B cell (primary cell): ENCODE data around the gene F8. TPM values are rescaled to one million over a fixed set of nuclear protein-coding genes. Genes with fewer than 3 reads are reported as not detected.

Source experiments
- ATAC-seq: fragments of 200-7000 bp; cut with Tn5 transposase; one replicate; pipeline ENCODE4 v1.10.0; 2021; ENCODE audit warnings: low read depth, mild to moderate bottlenecking, moderate number of reproducible peaks, moderate library complexity
- CTCF ChIA-PET: fragments of 350-600 bp; sonication (Branson Sonifier 250); formaldehyde crosslinking; loops from one replicate; lab custom pipeline; 2021; ENCODE audit warnings: antibody characterized with exemption, inconsistent platforms; lab: Charles Lee
- POLR2A ChIA-PET: fragments of 350-600 bp; sonication (Branson Sonifier 250); formaldehyde crosslinking; loops from one replicate; lab custom pipeline; 2021; ENCODE audit warnings: antibody characterized with exemption; lab: Charles Lee
- DNase-seq: peaks from one replicate; pipeline ENCODE4 v3.0.0; 2013
- H2AFZ ChIP-seq: 2 replicates; pipeline ENCODE4 v1.6.1; 2012; ENCODE audit warnings: mild to moderate bottlenecking, low read depth, low read length; ENCODE audit not compliant: insufficient read depth, poor library complexity, severe bottlenecking
- H3K27ac ChIP-seq, 2 donors: 1 replicate in 1 of 2; 2 replicates in 1 of 2; pipeline ENCODE4 v1.5.1; 2012 to 2013; ENCODE audit warnings: low read length in 2 of 2, mild to moderate bottlenecking in 2 of 2, moderate library complexity in 1 of 2
- H3K27me3 ChIP-seq, 4 experiments: fragments of 200-600 bp in 1 of 4; sonication (generic) in 1 of 4; replicated peaks in 1 of 4; 1 replicate in 2 of 4; 2 replicates in 2 of 4; pipeline versions ENCODE4 v1.6.1 to v1.7.0; 2013 to 2016; ENCODE audit warnings: low read length in 3 of 4, mild to moderate bottlenecking in 2 of 4, mixed read lengths in 1 of 4, moderate library complexity in 1 of 4; ENCODE audit not compliant: insufficient read depth in 4 of 4, control insufficient read depth in 3 of 4; ENCODE audit errors: control extremely low read depth in 1 of 4
- H3K36me3 ChIP-seq, 2 experiments: replicated peaks in 1 of 2; 1 replicate in 1 of 2; 2 replicates in 1 of 2; pipeline versions ENCODE4 v1.6.1 to v1.7.1; 2013; ENCODE audit warnings: low read length in 1 of 2; ENCODE audit not compliant: insufficient read depth in 2 of 2, control insufficient read depth in 1 of 2; ENCODE audit errors: control extremely low read depth in 1 of 2, extremely low read depth in 1 of 2
- H3K4me1 ChIP-seq, 2 donors: fragments of 200-600 bp in 1 of 2; sonication (generic) in 1 of 2; 1 replicate in 1 of 2; 2 replicates in 1 of 2; pipeline versions ENCODE4 v1.5.1 to v1.6.1; 2013 to 2017; ENCODE audit warnings: low read length in 2 of 2; ENCODE audit not compliant: control insufficient read depth in 2 of 2, insufficient read depth in 2 of 2
- H3K4me2 ChIP-seq: replicated peaks from 2 replicates; pipeline ENCODE3; 2012; ENCODE audit warnings: mild to moderate bottlenecking, low read depth, low read length; ENCODE audit not compliant: poor library complexity, severe bottlenecking
- H3K4me3 ChIP-seq, 5 experiments: fragments of 200-600 bp in 1 of 5; sonication (generic) in 1 of 5; 1 replicate in 3 of 5; 2 replicates in 2 of 5; pipeline versions ENCODE4 v1.5.1 to v1.7.0; 2011 to 2016; ENCODE audit warnings: low read length in 4 of 5, mild to moderate bottlenecking in 4 of 5, low read depth in 2 of 5, control low read depth in 1 of 5, moderate library complexity in 1 of 5; ENCODE audit not compliant: insufficient read depth in 1 of 5; ENCODE audit errors: control extremely low read depth in 1 of 5, extremely low read depth in 1 of 5
- H3K79me2 ChIP-seq: fragments of 200-600 bp; sonication (generic); one replicate; pipeline ENCODE4 v1.6.0; 2016; ENCODE audit warnings: low read length; ENCODE audit not compliant: control insufficient read depth, insufficient read depth
- H3K9ac ChIP-seq: fragments of 200-600 bp; sonication (generic); 2 replicates; pipeline ENCODE4 v1.6.1; 2017; ENCODE audit warnings: mild to moderate bottlenecking, low read length, moderate library complexity
- H3K9me3 ChIP-seq, 3 donors: one replicate each; pipeline versions ENCODE4 v1.6.1 to v1.7.1; 2013; ENCODE audit warnings: low read length in 2 of 3; ENCODE audit not compliant: control insufficient read depth in 2 of 3, insufficient read depth in 1 of 3; ENCODE audit errors: control extremely low read depth in 1 of 3
- H4K20me1 ChIP-seq: 2 replicates; pipeline ENCODE4 v1.6.0; 2012; ENCODE audit warnings: mild to moderate bottlenecking, low read length; ENCODE audit not compliant: insufficient read depth, control insufficient read depth, poor library complexity, severe bottlenecking
- H3K27ac Mint-ChIP-seq: one replicate; pipeline ENCODE4 v1.8.0; 2021; ENCODE audit warnings: mixed read lengths
- H3K27me3 Mint-ChIP-seq: one replicate; pipeline ENCODE4 v1.8.0; 2021; ENCODE audit warnings: mixed read lengths
- H3K4me1 Mint-ChIP-seq: one replicate; pipeline ENCODE4 v1.8.0; 2021; ENCODE audit warnings: mixed read lengths
- H3K4me3 Mint-ChIP-seq: one replicate; pipeline ENCODE4 v1.8.0; 2021; ENCODE audit warnings: mixed read lengths
- H3K9me3 Mint-ChIP-seq: one replicate; pipeline ENCODE4 v1.8.0; 2022; ENCODE audit warnings: mixed read lengths; ENCODE audit not compliant: insufficient read depth
- CTCF ChIP-seq: fragments of 200-600 bp; IDR thresholded peaks from one replicate; pipeline ENCODE4 v1.8.0; 2022; ENCODE audit warnings: antibody characterized with exemption, mild to moderate bottlenecking
- EZH2 ChIP-seq: IDR thresholded peaks from 2 replicates; pipeline ENCODE4 v1.6.1; 2012; ENCODE audit warnings: borderline replicate concordance, low read depth, mild to moderate bottlenecking, moderate library complexity, low read length; ENCODE audit not compliant: insufficient read depth, poor library complexity, severe bottlenecking
- WGBS: methylation state at CpG from one replicate; pipeline ENCODE4 v1.1.5; 2013; ENCODE audit warnings: missing lambda C conversion rate; ENCODE audit not compliant: insufficient coverage; 5-methylcytosine and 5-hydroxymethylcytosine counted together
- intact Hi-C: fragments of 100-400 bp; cut with micrococcal nuclease; formaldehyde crosslinking; loops from one replicate; pipeline ENCODE4 v1.10.0; 2022
- polyA plus RNA-seq: library from polyadenylated mRNA; depleted of rRNA; stranded (reverse); fragments of >200 nt; gene quantifications from 2 replicates; pipeline ENCODE4 v1.2.3, GENCODE V29; 2012
- total RNA-seq, 2 donors: library from RNA; stranded (reverse); fragments of 120-200 nt in 1 of 2; gene quantifications; 1 replicate in 1 of 2; 2 replicates in 1 of 2; pipeline versions ENCODE4 v1.2.3 to v1.2.4, GENCODE V29; 2013 to 2022

F8 gene
- total and polyA plus RNA-seq, 2 donors (not counting 1 experiment from before 2014, with no cell fraction given) = 0.86 to 1.4 TPM

DNA sequence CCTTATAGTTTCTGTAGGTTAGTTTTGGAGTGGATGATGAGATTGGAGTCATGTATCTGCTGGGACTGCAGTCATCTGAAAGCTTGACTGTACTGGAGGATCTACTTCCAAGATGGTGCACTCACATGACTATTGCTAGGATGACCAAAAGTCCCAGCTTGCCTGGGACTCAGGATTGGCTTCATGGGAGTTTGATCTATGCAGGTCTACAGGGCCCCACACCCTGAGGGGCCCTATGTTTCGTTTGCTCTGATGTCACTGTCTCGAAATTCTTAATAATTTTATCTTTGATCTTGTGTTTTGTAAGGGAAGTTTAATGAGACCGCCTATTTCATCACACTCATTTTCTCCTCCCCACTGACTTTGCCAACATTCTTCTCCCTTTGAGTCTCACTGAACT, 188.0 kb downstream of the F8 start, which contains the start of gene SMIM9:
TSS of gene SMIM9 (minus strand) at position 101 of the 400 bp plus-strand sequence. CDS start 3,806 bp downstream, outside the sequence.
- ChIA-PET CTCF (interaction anchor here (0.9 kb wide), 1 partner anchor 17 kb away, joined by 4 read pairs; no protein-coding TSS in a partner anchor), POLR2A (no interaction called here)
- no peak within 1 kb of the TSS for H3K4me3 Mint-ChIP-seq
- Histone ChIP-seq H3K4me2 (no peak within 1 kb of the TSS), H3K4me3 (no peak within 1 kb of the TSS), H3K27ac (no peak within 1 kb of the TSS), H3K4me1 (peaks cover 0 to under 1% of the 10 kb centered on the region in 2 donors), H3K36me3 (no peaks in the 10 kb centered on the region), H4K20me1 (no peaks in the 10 kb centered on the region), H3K27me3 (no peaks in the 10 kb centered on the region), H3K9ac (no peak within 1 kb of the TSS), H3K79me2 (no peaks in the 10 kb centered on the region), H2AFZ (no peak within 1 kb of the TSS), H3K9me3 (no peaks in the 10 kb centered on the region)
- no peaks in the 10 kb centered on the region for H3K27me3 Mint-ChIP-seq
- intact Hi-C loops = no loop called here
- peaks cover 5% of the 10 kb centered on the region for H3K4me1 Mint-ChIP-seq
- H3K9me3 Mint-ChIP-seq = no peaks in the 10 kb centered on the region
- no CpG with 5 or more reads among the region's 3 CpGs for WGBS
- ATAC-seq (no peak), DNase-seq (no peak)
- no peak within 1 kb of the TSS for H3K27ac Mint-ChIP-seq
- TF ChIP-seq EZH2 (no peak), CTCF (no peak)

- H3K4me1 Mint-ChIP-seq = peaks cover 12% of the 10 kb centered on the region
- H3K4me3 Mint-ChIP-seq = no peak overlapping the region
- no peaks in the 10 kb centered on the region for H3K9me3 Mint-ChIP-seq
- H3K4me3 ChIP-seq = no peak overlapping the region
- H3K27me3 ChIP-seq = no peaks in the 10 kb centered on the region
- TF ChIP-seq EZH2 (no peak), CTCF (no peak)
- ATAC-seq (no peak), DNase-seq (no peak)
- H3K27ac ChIP-seq = no peak overlapping the region
- no peaks in the 10 kb centered on the region for H4K20me1 ChIP-seq
- CTCF ChIA-PET = interaction anchor here (0.9 to 1.3 kb wide), 2 partner anchors 16 to 86 kb away, joined by 4 to 6 read pairs; no protein-coding TSS in a partner anchor
- no peak overlapping the region for H2AFZ ChIP-seq
- WGBS = no CpG with 5 or more reads among the region's 3 CpGs
- no peak overlapping the region for H3K27ac Mint-ChIP-seq
- H3K36me3 ChIP-seq = no peaks in the 10 kb centered on the region
- no peak overlapping the region for H3K4me2 ChIP-seq
- no peaks in the 10 kb centered on the region for H3K79me2 ChIP-seq
- POLR2A ChIA-PET = no interaction called here
- peaks cover 2 to 6% of the 10 kb centered on the region in 2 donors for H3K4me1 ChIP-seq
- H3K9ac ChIP-seq = no peak overlapping the region
- intact Hi-C loops = no loop called here
- H3K27me3 Mint-ChIP-seq = no peaks in the 10 kb centered on the region
- H3K9me3 ChIP-seq = no peaks in the 10 kb centered on the region
Observed at GRCh38 chrX:154833746-154834274, 188.7 kb downstream of the F8 start.
